OCI-LY3 (cell line): ENCODE measurements around the gene CYP39A1.

Experiments used
- H2AFZ ChIP-seq: fragments of 200-600, 300-600 bp; shearing (Covaris generic); 2 replicates; pipeline ENCODE4 v1.6.0; 2014; ENCODE audit warnings: antibody characterized with exemption, low read depth, low read length
- H3K27ac ChIP-seq: fragments of 200-600, 300-600 bp; sonication (generic); 2 replicates; pipeline ENCODE4 v1.5.1; 2014; ENCODE audit warnings: mild to moderate bottlenecking, low read length, moderate library complexity, mixed read lengths
- H3K27me3 ChIP-seq: fragments of 200-600, 300-600 bp; sonication (generic); 2 replicates; pipeline ENCODE4 v1.6.1; 2014; ENCODE audit warnings: low read depth, low read length, mixed read lengths
- H3K36me3 ChIP-seq: fragments of 200-600, 300-600 bp; sonication (generic); replicated peaks from 2 replicates; pipeline ENCODE3; 2014; ENCODE audit warnings: low read depth, low read length, mixed read lengths
- H3K4me1 ChIP-seq: fragments of 300-600, 200-600 bp; sonication (generic); 2 replicates; pipeline ENCODE4 v1.6.1; 2014; ENCODE audit warnings: low read length, mixed read lengths
- H3K4me2 ChIP-seq: fragments of 200-600, 300-600 bp; sonication (generic); 2 replicates; pipeline ENCODE4 v1.6.1; 2014; ENCODE audit warnings: low read length, mixed read lengths
- H3K4me3 ChIP-seq: fragments of 300-600, 200-600 bp; sonication (generic); 2 replicates; pipeline ENCODE4 v1.5.1; 2014; ENCODE audit warnings: antibody characterized with exemption, mild to moderate bottlenecking, low read length, moderate library complexity
- H3K79me2 ChIP-seq: fragments of 300-600, 200-600 bp; shearing (Covaris generic); 2 replicates; pipeline ENCODE4 v1.6.1; 2014; ENCODE audit warnings: mild to moderate bottlenecking, low read length, mixed read lengths
- H3K9ac ChIP-seq: fragments of 300-600, 200-600 bp; shearing (Covaris generic); 2 replicates; pipeline ENCODE4 v1.6.0; 2014; ENCODE audit warnings: mild to moderate bottlenecking, low read length, moderate library complexity
- H3K9me3 ChIP-seq: fragments of 200-600, 300-600 bp; shearing (Covaris generic); 2 replicates; pipeline ENCODE4 v1.6.1; 2014; ENCODE audit warnings: low read length, mixed read lengths; ENCODE audit not compliant: insufficient read depth
- H4K20me1 ChIP-seq: fragments of 200-600, 300-600 bp; sonication (generic); 2 replicates; pipeline ENCODE4 v1.6.1; 2016; ENCODE audit warnings: low read length, mixed read lengths; ENCODE audit not compliant: insufficient read depth
- CTCF ChIP-seq: fragments of 200-600, 300-600 bp; sonication (generic); IDR thresholded peaks from 2 replicates; pipeline ENCODE4 v1.5.1; 2014; ENCODE audit warnings: antibody characterized with exemption, low read length, low read depth
- EZH2phosphoT487 ChIP-seq: fragments of 200-600 bp; shearing (Covaris generic); IDR thresholded peaks from 2 replicates; pipeline ENCODE4 v1.6.1; 2018; ENCODE audit warnings: antibody characterized with exemption, mixed run types, low read depth

CYP39A1 gene

GRCh38 chr6:46583721-46584120 lies 68.9 kb downstream of the CYP39A1 start:
- Histone ChIP-seq H2AFZ (no peak overlapping the region), H3K79me2 (no peaks in the 10 kb centered on the region), H4K20me1 (no peaks in the 10 kb centered on the region), H3K9ac (no peak overlapping the region), H3K9me3 (no peaks in the 10 kb centered on the region), H3K4me3 (no peak overlapping the region), H3K27ac (no peak overlapping the region), H3K4me2 (no peak overlapping the region), H3K27me3 (no peaks in the 10 kb centered on the region), H3K36me3 (no peaks in the 10 kb centered on the region), H3K4me1 (no peaks in the 10 kb centered on the region)
- no peak for TF ChIP-seq CTCF
- TF ChIP-seq EZH2phosphoT487: no peak

- H3K79me2 ChIP-seq: no peaks in the 10 kb centered on the region
- no peak overlapping the region for H3K9ac ChIP-seq
- TF ChIP-seq EZH2phosphoT487 (no peak), CTCF (no peak)
- H3K4me1 ChIP-seq: no peaks in the 10 kb centered on the region
- no peak overlapping the region for H3K27ac ChIP-seq
- no peak overlapping the region for H3K4me3 ChIP-seq
- H3K4me2 ChIP-seq: no peak overlapping the region
- no peaks in the 10 kb centered on the region for H4K20me1 ChIP-seq
- H2AFZ ChIP-seq: no peak overlapping the region
- H3K27me3 ChIP-seq: no peaks in the 10 kb centered on the region
- no peaks in the 10 kb centered on the region for H3K9me3 ChIP-seq
- no peaks in the 10 kb centered on the region for H3K36me3 ChIP-seq
Observed at GRCh38 chr6:46583081-46583480, 69.5 kb downstream of the CYP39A1 start.

- Histone ChIP-seq H3K4me2 (no peak overlapping the region), H3K27me3 (no peaks in the 10 kb centered on the region), H3K4me3 (no peak overlapping the region), H3K9ac (no peak overlapping the region), H3K9me3 (no peaks in the 10 kb centered on the region), H3K27ac (no peak overlapping the region), H3K36me3 (no peaks in the 10 kb centered on the region), H2AFZ (no peak overlapping the region), H3K4me1 (no peaks in the 10 kb centered on the region), H3K79me2 (no peaks in the 10 kb centered on the region), H4K20me1 (no peaks in the 10 kb centered on the region)
- no peak for TF ChIP-seq CTCF
- TF ChIP-seq EZH2phosphoT487: no peak
Observed at GRCh38 chr6:46581459-46582177, 71.0 kb downstream of the CYP39A1 start.

- Histone ChIP-seq H3K4me2 (no peak overlapping the region), H4K20me1 (no peaks in the 10 kb centered on the region), H3K9me3 (no peaks in the 10 kb centered on the region), H3K27ac (no peak overlapping the region), H3K79me2 (no peaks in the 10 kb centered on the region), H3K4me3 (no peak overlapping the region), H3K4me1 (0 out of 2 replicates have a peak, but pooled peaks cover 2% of the 10 kb centered on the region), H3K36me3 (peaks cover 5% of the 10 kb centered on the region), H3K27me3 (no peaks in the 10 kb centered on the region), H3K9ac (no peak overlapping the region), H2AFZ (no peak overlapping the region)
- no peak for TF ChIP-seq EZH2phosphoT487
- TF ChIP-seq CTCF: no peak
Observed at GRCh38 chr6:46575530-46575929, 77.1 kb downstream of the CYP39A1 start.
